WTC11 (cell line): Measurements from ENCODE around the gene FIZ1. TPM values are rescaled to one million over a fixed set of nuclear protein-coding genes. Genes with fewer than 3 reads are reported as not detected.

Experiments
- ATAC-seq: fragments of 200-7000 bp; cut with Tn5 transposase; 2 replicates; pipeline ENCODE4 v1.10.0; 2021; ENCODE audit warnings: mild to moderate bottlenecking, moderate library complexity
- CTCF ChIA-PET: fragments of 300-600 bp; sonication (Branson Sonifier 250); formaldehyde crosslinking; loops from one replicate; lab custom pipeline; 2021; ENCODE audit warnings: antibody characterized with exemption; lab: Charles Lee
- POLR2A ChIA-PET: fragments of 350-600 bp; sonication (Branson Sonifier 250); formaldehyde crosslinking; loops from one replicate; lab custom pipeline; 2021; ENCODE audit warnings: antibody characterized with exemption; lab: Charles Lee
- DNase-seq: peaks from one replicate; pipeline ENCODE4 v3.0.0; 2021; ENCODE audit warnings: low spot score
- H3K27ac Mint-ChIP-seq: 2 replicates; pipeline ENCODE4 v1.8.0; 2021; ENCODE audit warnings: mixed read lengths
- H3K27me3 Mint-ChIP-seq: 2 replicates; pipeline ENCODE4 v1.8.0; 2021; ENCODE audit warnings: low read depth, mild to moderate bottlenecking, moderate library complexity, mixed read lengths
- H3K36me3 Mint-ChIP-seq: 2 replicates; pipeline ENCODE4 v1.8.0; 2021; ENCODE audit warnings: mixed read lengths
- H3K4me1 Mint-ChIP-seq: 2 replicates; pipeline ENCODE4 v1.8.0; 2022; ENCODE audit warnings: mixed read lengths
- H3K4me3 Mint-ChIP-seq: 2 replicates; pipeline ENCODE4 v1.8.0; 2021; ENCODE audit warnings: mild to moderate bottlenecking, moderate library complexity, mixed read lengths
- H3K9me3 Mint-ChIP-seq: 2 replicates; pipeline ENCODE4 v1.8.0; 2021; ENCODE audit warnings: mixed read lengths
- CTCF ChIP-seq: fragments of 200-600 bp; IDR thresholded peaks from 2 replicates; pipeline ENCODE4 v1.8.0; 2022; ENCODE audit warnings: antibody characterized with exemption
- EMX1 ChIP-seq: fragments of 250-450 bp; sonication (Bioruptor Pico); IDR thresholded peaks from 2 replicates; pipeline ENCODE4 v1.8.0; 2021; ENCODE audit warnings: mild to moderate bottlenecking
- ETV6 ChIP-seq: sonication (generic); formaldehyde crosslinking; IDR thresholded peaks from 2 replicates; pipeline ENCODE4 v1.8.1; 2022; ENCODE audit warnings: mild to moderate bottlenecking, missing genetic modification reagents
- FOXK1 ChIP-seq: sonication (generic); formaldehyde crosslinking; IDR thresholded peaks from 2 replicates; pipeline ENCODE4 v1.8.0; 2022; ENCODE audit warnings: mild to moderate bottlenecking, moderate library complexity, missing genetic modification reagents
- IRF2 ChIP-seq: sonication (generic); formaldehyde crosslinking; IDR thresholded peaks from 2 replicates; pipeline ENCODE4 v1.8.0; 2022; ENCODE audit warnings: low read depth, missing genetic modification reagents, borderline replicate concordance
- MAX ChIP-seq: sonication (generic); formaldehyde crosslinking; IDR thresholded peaks from 2 replicates; pipeline ENCODE4 v1.8.0; 2022; ENCODE audit warnings: mild to moderate bottlenecking, missing genetic modification reagents
- MLX ChIP-seq: sonication (generic); formaldehyde crosslinking; IDR thresholded peaks from 2 replicates; pipeline ENCODE4 v1.8.1; 2023; ENCODE audit warnings: mild to moderate bottlenecking, missing genetic modification reagents, moderate library complexity
- PRDM15 ChIP-seq: sonication (generic); formaldehyde crosslinking; IDR thresholded peaks from 2 replicates; pipeline ENCODE4 v1.8.0; 2022; ENCODE audit warnings: missing genetic modification reagents
- PREB ChIP-seq: sonication (generic); formaldehyde crosslinking; IDR thresholded peaks from 2 replicates; pipeline ENCODE4 v1.8.1; 2022; ENCODE audit warnings: mild to moderate bottlenecking, missing genetic modification reagents, moderate library complexity, borderline replicate concordance
- RELA ChIP-seq: sonication (generic); formaldehyde crosslinking; IDR thresholded peaks from 2 replicates; pipeline ENCODE4 v1.8.1; 2022; ENCODE audit warnings: missing genetic modification reagents, mild to moderate bottlenecking, borderline replicate concordance
- ZMAT4 ChIP-seq: fragments of 250-450 bp; sonication (Bioruptor Pico); IDR thresholded peaks from 2 replicates; pipeline ENCODE4 v1.9.0; 2021; ENCODE audit warnings: mild to moderate bottlenecking
- ZNF121 ChIP-seq: sonication (generic); formaldehyde crosslinking; IDR thresholded peaks from 2 replicates; pipeline ENCODE4 v1.8.0; 2023; ENCODE audit warnings: missing genetic modification reagents
- ZNF138 ChIP-seq: sonication (generic); formaldehyde crosslinking; conservative IDR thresholded peaks from 2 replicates; pipeline ENCODE4 v1.8.1; 2022; ENCODE audit warnings: mild to moderate bottlenecking, moderate library complexity, missing genetic modification reagents
- ZNF281 ChIP-seq: sonication (generic); formaldehyde crosslinking; IDR thresholded peaks from 2 replicates; pipeline ENCODE4 v1.8.0; 2023; ENCODE audit warnings: mild to moderate bottlenecking, missing genetic modification reagents
- ZNF317 ChIP-seq: sonication (generic); formaldehyde crosslinking; IDR thresholded peaks from 2 replicates; pipeline ENCODE4 v1.8.1; 2023; ENCODE audit warnings: low read depth, mild to moderate bottlenecking, moderate library complexity, missing genetic modification reagents, borderline replicate concordance
- ZNF416 ChIP-seq: fragments of 250-450 bp; sonication (Bioruptor Pico); IDR thresholded peaks from 2 replicates; pipeline ENCODE4 v1.9.0; 2021; ENCODE audit warnings: mild to moderate bottlenecking, inconsistent platforms
- ZSCAN18 ChIP-seq: fragments of 250-450 bp; sonication (Bioruptor Pico); IDR thresholded peaks from 2 replicates; pipeline ENCODE4 v2.1.2; 2022; ENCODE audit warnings: mild to moderate bottlenecking, moderate library complexity
- total RNA-seq: library from RNA; stranded (reverse); gene quantifications from 3 replicates; pipeline ENCODE4 v1.2.3, GENCODE V29; 2021

FIZ1 gene
- total RNA-seq, 1 experiment from 2014 or later, result 20.1 TPM

- no peak overlapping the region for H3K27ac Mint-ChIP-seq
- no peaks in the 10 kb centered on the region for H3K36me3 Mint-ChIP-seq
- H3K27me3 Mint-ChIP-seq, result peaks cover 12% of the 10 kb centered on the region
- ATAC-seq (no peak), DNase-seq (no peak)
- no peak overlapping the region for H3K4me3 Mint-ChIP-seq
- H3K9me3 Mint-ChIP-seq, result peaks cover 5% of the 10 kb centered on the region; the same call in 1 of the 2 replicates
- peaks cover 4% of the 10 kb centered on the region for H3K4me1 Mint-ChIP-seq
- CTCF ChIA-PET, result no interaction called here
- no peak for TF ChIP-seq ZNF317 (CRISPR knock-in tag)
- TF ChIP-seq EMX1 (CRISPR knock-in tag), result no peak
- TF ChIP-seq CTCF, result no peak
- TF ChIP-seq ZMAT4 (CRISPR knock-in tag), result no peak
- no peak for TF ChIP-seq ZNF416 (CRISPR knock-in tag)
- TF ChIP-seq ZNF121 (CRISPR knock-in tag), result no peak
- no peak for TF ChIP-seq ZNF138 (CRISPR knock-in tag)
- TF ChIP-seq IRF2 (CRISPR knock-in tag), result no peak
- TF ChIP-seq PRDM15 (CRISPR knock-in tag), result no peak
- POLR2A ChIA-PET, result no interaction called here
Observed at GRCh38 chr19:55559684-55560083, 39.6 kb downstream of the FIZ1 start.

GRCh38 chr19:55554741-55555152 is 44.6 kb downstream of the FIZ1 start:
- H3K27me3 Mint-ChIP-seq, result peaks cover 9% of the 10 kb centered on the region
- ChIA-PET POLR2A (interaction anchor here (0.6 to 0.8 kb wide), 2 partner anchors 19 to 78 kb away, joined by 3 to 8 read pairs; no protein-coding TSS in a partner anchor), CTCF (interaction anchor here (0.8 kb wide), 1 partner anchor 98 kb away, joined by 3 read pairs; no protein-coding TSS in a partner anchor)
- H3K27ac Mint-ChIP-seq, result no peak overlapping the region
- no peak for DNase-seq
- TF ChIP-seq ZMAT4 (CRISPR knock-in tag) (no peak), RELA (no peak), ZSCAN18 (CRISPR knock-in tag) (no peak), ZNF317 (CRISPR knock-in tag) (peak; percentile 74)
- H3K4me3 Mint-ChIP-seq, result no peak overlapping the region
- no peaks in the 10 kb centered on the region for H3K9me3 Mint-ChIP-seq
- H3K36me3 Mint-ChIP-seq, result no peaks in the 10 kb centered on the region
- ATAC-seq, result no peak
- H3K4me1 Mint-ChIP-seq, result peaks cover 29% of the 10 kb centered on the region

GRCh38 chr19:55554302-55554701 is 45.0 kb downstream of the FIZ1 start:
- Mint-ChIP-seq H3K27me3 (peaks cover 9% of the 10 kb centered on the region), H3K27ac (no peak overlapping the region), H3K4me1 (peaks cover 33% of the 10 kb centered on the region), H3K9me3 (no peaks in the 10 kb centered on the region), H3K36me3 (no peaks in the 10 kb centered on the region), H3K4me3 (no peak overlapping the region)
- no peak for DNase-seq
- ATAC-seq, result no peak
- ChIA-PET CTCF (interaction anchor here (1.3 kb wide), 1 partner anchor 77 kb away, joined by 5 read pairs; no protein-coding TSS in a partner anchor), POLR2A (interaction anchor here (0.6 to 0.8 kb wide), 2 partner anchors 20 to 77 kb away, joined by 3 to 8 read pairs; no protein-coding TSS in a partner anchor)
- no peak for TF ChIP-seq MLX (CRISPR knock-in tag)
- TF ChIP-seq ETV6 (CRISPR knock-in tag), result no peak
- no peak for TF ChIP-seq PREB (CRISPR knock-in tag)
- no peak for TF ChIP-seq ZNF138 (CRISPR knock-in tag)
- TF ChIP-seq FOXK1 (CRISPR knock-in tag), result no peak
- no peak for TF ChIP-seq MAX (CRISPR knock-in tag)
- TF ChIP-seq ZNF281 (CRISPR knock-in tag), result no peak
